Activated T-cell treated with anti-CD3 and anti-CD28 coated beads for 1 hour (primary cell): ENCODE measurements around the gene AMIGO1.

Experiments
- DNase-seq: peaks from one replicate; pipeline ENCODE4 v3.0.0-alpha.2; 2020; ENCODE audit warnings: low read depth

Gene AMIGO1

GRCh38 chr1:109502364-109502851, 7.1 kb downstream of the AMIGO1 start:
- DNase-seq = no peak

GRCh38 chr1:109501644-109502363, 7.7 kb downstream of the AMIGO1 start:
- no peak for DNase-seq

GRCh38 chr1:109500941-109501381, 8.6 kb downstream of the AMIGO1 start:
- no peak for DNase-seq

- peak; percentile 41 for DNase-seq
These were observed 9.6 kb downstream of the AMIGO1 start for GRCh38 chr1:109499661-109500536.

GRCh38 chr1:109499081-109499480, 10.4 kb downstream of the AMIGO1 start:
- DNase-seq = no peak

GRCh38 chr1:109498161-109498801, 11.2 kb downstream of the AMIGO1 start:
- DNase-seq = no peak

- no peak for DNase-seq
These were observed 11.9 kb downstream of the AMIGO1 start for GRCh38 chr1:109497449-109498160.

- DNase-seq = no peak
These were observed 13.8 kb downstream of the AMIGO1 start for GRCh38 chr1:109495738-109496137.

- peak; percentile 85 for DNase-seq
These were observed 15.6 kb downstream of the AMIGO1 start, which contains the start of gene CYB561D1 for GRCh38 chr1:109493805-109494539. CYB561D1 (plus strand) TSS chr1:109494094; CDS start chr1:109494140, 46 bp downstream.

- no peak for DNase-seq
These were observed 16.3 kb downstream of the AMIGO1 start for GRCh38 chr1:109493227-109493626.

GRCh38 chr1:109492779-109493178, 16.7 kb downstream of the AMIGO1 start:
- no peak for DNase-seq

GRCh38 chr1:109491372-109491771, 18.2 kb downstream of the AMIGO1 start:
- no peak for DNase-seq

GRCh38 chr1:109490934-109491302, 18.6 kb downstream of the AMIGO1 start:
- no peak for DNase-seq

GRCh38 chr1:109490029-109490933, 19.2 kb downstream of the AMIGO1 start:
- DNase-seq = peak; percentile 67

- no peak for DNase-seq
These were observed 20.8 kb downstream of the AMIGO1 start for GRCh38 chr1:109488696-109489095.

- DNase-seq = no peak
These were observed 21.3 kb downstream of the AMIGO1 start for GRCh38 chr1:109488201-109488600.

- DNase-seq = no peak
These were observed 22.3 kb downstream of the AMIGO1 start for GRCh38 chr1:109487261-109487660.

- DNase-seq = no peak
These were observed 24.5 kb downstream of the AMIGO1 start for GRCh38 chr1:109485001-109485400.

- DNase-seq = no peak
These were observed 25.0 kb downstream of the AMIGO1 start for GRCh38 chr1:109484519-109484975.
